ENCODE data around the gene PARP11.

PARP11 gene, protein sequence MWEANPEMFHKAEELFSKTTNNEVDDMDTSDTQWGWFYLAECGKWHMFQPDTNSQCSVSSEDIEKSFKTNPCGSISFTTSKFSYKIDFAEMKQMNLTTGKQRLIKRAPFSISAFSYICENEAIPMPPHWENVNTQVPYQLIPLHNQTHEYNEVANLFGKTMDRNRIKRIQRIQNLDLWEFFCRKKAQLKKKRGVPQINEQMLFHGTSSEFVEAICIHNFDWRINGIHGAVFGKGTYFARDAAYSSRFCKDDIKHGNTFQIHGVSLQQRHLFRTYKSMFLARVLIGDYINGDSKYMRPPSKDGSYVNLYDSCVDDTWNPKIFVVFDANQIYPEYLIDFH

DNA sequence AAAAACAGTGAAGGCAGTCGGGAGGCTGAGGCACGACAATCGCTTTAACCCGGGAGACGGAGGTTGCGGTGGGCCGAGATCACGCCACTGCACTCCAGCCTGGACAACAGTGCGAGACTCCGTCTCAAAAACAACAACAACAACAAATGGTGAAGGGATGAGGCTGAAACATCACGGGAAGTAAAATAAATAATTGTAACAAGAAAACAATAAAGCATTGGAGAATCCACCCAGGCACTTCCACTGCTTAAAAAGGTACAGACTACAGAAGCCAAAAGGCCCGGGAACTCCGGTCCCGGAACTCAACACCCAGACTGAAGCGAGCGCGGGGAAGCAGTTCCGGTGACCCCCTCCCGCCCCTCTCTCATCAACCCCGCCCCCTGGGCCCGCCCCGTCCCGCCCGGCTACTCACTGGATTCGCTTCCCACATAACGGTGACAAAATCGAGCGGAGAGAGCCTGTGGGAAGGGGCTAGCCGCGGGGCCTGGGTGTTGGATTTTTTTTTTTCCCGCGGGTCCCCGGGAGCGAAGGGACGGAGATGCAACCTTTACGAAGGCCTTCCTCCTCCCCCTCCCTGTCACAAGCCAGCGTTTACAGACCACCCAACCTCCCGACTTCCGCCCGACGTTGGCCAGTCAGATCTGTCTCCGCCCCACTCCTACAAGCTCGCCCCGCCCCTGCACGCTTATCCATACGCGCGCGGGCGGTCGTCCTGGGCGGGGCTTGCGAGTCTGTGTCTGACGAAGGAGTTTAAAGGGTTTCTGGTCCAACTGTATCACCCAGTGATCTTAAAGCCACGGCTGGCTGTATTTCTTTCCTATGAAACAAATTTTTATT is at the start of gene PARP11:
TSS of gene PARP11 (minus strand) at position 600 of the 837 bp plus-strand sequence. CDS start at position 430, 170 bp downstream.
- DNase-seq: peak; percentile 99

DNA sequence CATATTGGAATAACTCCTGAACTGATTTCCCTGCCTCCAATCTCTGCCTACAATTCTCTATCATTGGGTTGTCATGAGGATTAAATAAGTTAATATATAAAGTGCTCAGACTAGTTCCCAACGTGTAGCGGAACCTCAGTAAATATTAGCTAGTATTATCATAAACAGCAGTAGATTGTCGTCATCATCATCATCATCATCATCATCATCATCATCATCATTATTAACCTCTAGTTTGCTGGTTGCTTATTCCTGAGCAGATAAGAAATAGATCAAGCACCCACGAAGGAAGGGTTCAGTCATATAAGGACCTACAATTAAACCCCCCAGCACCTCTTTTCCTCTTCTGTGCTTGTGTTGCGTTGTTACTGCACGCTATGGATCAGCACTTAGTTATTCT is 48.8 kb upstream of the PARP11 start:
- DNase-seq: no peak

DNA sequence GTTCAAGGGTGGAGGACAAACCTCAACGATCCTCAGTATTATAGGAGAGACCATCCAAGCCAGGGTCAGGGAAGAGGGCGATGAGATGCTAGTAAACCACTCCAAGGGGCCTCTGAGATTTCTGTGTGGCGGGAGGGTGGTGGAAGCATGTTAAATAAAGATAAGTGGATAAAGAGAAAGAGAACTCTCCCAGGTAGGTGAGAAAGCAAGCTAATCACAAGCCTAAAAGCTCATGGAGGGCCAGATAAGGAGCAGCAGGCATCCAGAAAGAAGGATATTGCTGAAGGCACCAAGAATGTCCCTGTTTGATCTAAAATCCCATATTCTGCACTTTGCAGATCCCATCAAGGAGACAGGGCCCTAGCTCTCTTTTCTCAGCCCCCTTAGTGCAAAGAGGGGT is 48.3 kb upstream of the PARP11 start:
- DNase-seq: no peak

DNA sequence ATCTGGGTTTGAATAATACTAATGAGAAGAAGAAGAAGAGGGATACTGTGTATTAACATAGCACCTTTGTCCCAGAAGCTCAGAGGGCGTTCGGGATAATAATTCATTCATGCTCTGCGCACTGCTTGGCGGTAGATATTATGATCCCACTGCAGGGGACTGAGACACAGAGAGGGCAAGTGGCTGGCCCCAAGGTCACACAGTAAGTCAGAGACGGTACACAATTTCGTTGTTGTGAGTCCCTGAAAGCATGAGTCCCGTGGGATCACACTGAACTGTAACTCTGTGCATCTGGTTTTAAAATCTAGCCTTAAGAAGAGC is 47.9 kb upstream of the PARP11 start:
- no peak for DNase-seq

DNA sequence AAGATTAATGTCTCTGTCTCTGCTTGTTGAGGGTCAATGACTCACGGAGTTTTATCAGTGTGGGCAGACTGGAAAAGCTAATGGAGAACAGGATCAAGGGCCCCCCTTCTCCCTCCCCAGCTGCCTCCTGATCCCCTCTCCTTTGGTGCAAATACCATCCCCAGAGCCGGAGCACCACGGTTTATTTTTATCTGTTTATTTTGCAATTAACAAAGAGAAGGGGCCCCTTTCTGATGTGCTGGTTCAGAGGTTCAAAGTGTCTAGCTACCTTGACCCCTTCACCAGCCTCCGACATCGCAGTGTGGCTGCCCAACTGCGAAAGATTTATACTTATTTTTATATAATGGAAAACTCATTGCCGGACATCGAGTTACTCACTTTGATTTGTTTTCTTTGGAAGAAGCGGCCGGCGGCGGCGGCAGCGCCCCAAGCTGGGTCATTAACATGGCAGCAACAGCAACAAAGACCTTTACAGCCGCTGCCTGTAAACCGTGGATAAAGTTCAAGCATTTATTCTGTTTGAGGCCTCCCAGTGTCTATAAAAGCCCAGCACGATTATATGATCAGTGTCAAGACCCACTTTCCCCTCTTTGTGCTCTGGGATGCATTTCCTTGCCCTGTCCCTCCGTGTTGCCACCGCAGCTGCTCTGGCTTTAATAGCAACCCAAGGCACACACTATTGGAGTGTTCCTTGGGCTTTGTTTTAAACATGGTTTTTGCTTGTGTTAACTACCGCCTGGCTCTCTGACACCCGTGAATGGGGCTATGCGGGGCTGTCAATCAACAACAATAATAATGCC is 47.4 kb upstream of the PARP11 start:
- DNase-seq: peak; percentile 70

DNA sequence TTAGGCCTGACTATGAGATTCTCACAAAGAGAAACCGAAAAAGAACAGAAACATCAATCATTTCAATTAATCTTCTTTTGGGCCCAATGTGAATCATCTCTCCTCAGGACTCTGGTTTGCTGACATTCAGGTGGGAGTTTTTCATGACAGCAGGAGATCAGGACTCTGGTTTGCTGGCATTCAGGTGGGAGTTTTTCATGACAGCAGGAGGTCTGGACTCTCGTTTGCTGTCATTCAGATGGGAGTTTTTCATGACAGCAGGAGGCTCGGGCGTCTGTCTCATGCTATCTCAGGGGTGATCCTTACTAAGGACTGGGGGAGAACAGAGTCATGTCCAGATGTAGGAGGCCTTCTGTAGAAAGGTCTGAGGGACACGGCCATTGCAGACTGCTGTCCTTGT is 40.1 kb upstream of the PARP11 start:
- DNase-seq: no peak

DNA sequence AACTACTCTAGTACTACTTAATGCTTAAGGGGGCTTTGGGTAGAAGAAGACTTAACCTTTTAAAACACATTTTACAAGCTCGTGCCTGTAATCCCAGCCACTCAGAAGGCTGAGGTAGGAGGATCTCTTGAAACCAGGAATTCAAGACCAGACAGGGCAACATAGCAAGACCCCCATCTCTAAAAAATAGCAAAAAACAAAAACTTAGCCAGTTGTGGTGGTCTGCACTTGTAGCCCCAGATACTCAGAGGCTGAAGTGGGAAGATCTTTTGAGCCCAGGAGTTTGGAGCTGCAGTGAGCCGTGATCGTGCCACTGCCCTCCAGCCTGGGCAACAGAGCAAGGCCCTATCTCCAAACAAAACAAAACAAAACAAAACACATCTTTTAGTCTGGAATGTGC is 39.7 kb upstream of the PARP11 start:
- DNase-seq: no peak

DNA sequence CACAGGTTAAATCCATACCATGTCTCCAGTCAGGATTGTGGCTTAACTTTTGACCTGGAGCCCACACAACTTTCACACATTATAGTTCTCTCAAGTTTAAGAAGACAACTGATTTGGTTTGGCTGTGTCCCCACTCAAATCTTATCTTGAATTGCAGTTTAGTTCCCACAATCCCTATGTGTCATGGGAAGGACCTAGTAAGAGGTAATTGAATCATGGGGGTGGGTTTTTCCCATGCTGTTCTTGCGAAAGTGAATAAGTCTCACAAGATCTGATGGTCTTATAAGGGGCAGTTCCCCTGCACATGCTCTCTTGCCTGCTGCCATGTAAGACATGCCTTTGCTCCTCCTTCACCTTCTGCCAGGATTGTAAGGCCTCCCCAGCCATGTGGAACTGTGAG is 38.2 kb upstream of the PARP11 start:
- no peak for DNase-seq

DNA sequence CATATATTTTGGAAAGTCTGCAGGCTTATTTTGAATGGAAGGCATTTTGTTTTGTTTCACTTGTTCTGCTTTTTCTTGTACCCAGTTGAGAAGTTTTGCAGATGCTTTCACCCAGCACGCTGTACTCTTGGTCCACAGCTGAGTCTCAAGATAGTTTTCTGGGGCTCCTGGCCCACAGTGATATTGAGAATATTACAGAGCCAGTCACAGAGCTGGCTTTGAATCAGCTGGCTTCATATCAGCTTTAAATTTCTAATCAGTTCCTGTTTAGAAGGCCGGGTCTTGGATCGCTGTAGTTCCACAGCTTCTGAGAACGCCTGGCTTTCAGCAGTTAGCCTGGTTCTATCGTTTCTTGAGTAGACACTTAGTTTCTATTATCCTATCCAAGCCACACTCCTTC is 32.5 kb upstream of the PARP11 start:
- DNase-seq: peak; percentile 4

DNA sequence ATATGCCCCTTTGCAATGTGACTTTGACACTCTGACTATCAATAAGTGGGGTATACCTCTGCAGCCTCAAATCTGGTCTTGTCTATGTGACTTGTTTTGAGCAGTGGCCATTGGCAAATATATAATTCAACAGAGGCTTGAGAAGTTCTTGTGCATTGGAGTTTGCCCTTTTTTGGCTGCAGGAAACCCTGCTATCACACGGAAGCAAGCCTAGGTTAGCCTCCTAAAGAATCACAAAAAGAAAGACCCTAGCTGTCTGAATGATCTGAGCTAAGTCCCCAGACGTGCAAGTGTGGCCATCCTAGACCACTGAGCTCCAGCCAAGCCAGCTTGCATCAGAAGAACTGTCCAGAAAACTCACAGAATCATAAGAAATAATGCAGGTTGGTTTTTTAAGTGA is 31.8 kb upstream of the PARP11 start:
- no peak for DNase-seq

DNA sequence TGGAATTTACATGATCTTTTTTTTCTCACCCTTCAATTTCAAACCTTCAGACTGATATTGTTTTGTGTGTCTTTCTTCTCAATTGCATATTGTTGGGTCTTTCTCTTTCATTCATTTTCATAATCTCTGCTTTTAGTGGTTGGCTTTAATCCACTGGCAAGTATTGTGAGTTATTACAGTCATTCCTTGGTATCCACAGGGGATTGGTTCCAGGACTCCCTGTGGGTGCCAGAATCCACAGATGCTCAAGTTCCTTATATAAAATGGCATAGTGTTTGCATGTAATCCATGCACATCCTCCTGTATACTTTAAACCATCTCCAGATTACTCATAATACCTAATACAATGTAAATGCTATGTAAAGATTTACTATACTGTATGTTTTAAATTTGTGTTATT is 29.7 kb upstream of the PARP11 start:
- no peak for DNase-seq

DNA sequence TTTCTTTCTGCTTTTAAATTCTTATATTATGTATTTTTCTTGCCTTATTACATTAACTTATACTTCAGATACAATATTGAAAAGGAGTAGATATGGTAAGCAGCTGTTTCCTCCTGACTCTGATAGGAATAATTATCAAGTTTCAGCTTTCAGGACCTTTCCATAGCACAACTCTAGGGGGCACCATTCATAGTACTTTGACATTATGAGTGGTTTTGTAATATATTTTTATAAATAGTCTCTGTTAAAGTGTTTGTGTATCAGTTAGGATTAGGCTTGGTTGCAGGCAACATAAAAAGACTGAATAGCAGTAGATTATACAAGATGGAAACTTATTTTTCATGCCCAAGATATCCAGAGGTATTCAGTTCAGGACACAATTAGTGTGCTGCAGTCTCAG is 27.9 kb upstream of the PARP11 start:
- DNase-seq: no peak

DNA sequence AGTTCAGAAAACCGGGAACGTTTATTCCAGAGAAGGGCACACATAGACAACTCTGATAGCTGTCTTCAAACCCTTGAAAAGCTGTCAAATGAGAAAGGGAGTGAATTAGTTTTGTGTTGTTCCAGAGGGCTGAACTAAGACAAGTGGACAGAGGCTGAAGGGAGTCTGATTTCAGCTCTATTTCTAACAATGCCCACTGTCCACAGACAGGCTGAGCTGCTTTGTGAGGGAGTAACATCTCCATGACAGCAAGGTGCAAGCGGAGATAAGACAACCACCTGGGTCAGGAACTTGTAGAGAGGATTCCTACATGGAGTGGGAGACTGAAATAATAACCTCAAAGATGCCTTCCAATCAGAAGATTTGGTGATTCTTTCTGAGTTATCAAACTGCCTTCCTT is 25.6 kb upstream of the PARP11 start:
- no peak for DNase-seq

DNA sequence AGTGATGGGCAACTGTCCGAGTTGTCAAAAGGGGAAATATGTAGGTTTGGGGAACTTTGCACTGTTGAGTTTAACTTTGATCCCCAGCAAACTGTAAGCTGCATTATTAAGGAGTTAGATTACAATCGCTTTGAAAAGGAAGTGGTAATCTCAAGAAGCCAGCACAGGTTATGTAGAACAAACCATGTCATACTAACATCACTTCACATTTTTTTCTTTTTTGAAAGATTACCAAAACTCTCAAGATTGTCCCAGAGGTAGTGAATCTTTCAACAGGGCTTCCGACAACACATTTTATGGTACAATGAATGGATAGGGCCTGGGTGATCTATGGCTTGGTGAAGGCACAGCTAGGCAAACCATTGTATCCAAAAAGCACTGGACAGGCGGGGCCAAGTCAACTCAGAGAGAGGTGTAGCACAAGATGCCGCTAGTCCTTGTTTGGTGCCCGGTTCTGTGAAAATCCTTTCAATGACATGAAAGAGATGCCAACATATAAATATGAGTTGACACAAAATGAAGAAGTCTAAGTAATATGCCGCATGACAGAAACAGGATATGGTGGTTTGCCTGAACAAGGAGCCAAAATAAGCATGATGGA is 24.3 kb upstream of the PARP11 start:
- no peak for DNase-seq

DNA sequence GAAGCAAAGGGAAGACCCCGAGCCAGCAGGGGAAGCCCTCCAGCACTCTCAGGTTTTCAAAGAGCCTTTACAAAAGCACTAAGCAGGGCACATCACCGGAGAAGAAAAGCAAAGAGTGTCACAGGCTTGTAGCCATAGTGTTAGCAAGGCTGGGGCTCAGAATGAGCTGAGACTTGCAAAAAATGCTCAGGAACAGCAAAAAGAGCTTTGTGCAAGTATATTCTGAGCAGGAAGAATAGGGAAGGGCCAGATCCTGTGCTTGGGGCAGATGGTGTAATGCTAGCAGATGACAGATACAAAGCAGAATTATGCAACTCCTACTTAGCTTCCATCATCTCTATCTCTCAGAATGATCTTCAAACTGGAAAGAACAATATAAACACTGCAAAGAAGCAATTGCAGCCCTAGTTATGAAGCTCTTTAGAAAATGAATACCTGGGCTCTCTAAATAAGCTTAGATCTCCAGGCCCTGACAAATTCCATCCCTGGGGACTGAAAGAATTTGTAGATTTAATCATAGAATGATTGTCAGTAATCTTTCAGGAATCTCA is 23.7 kb upstream of the PARP11 start:
- DNase-seq: no peak

DNA sequence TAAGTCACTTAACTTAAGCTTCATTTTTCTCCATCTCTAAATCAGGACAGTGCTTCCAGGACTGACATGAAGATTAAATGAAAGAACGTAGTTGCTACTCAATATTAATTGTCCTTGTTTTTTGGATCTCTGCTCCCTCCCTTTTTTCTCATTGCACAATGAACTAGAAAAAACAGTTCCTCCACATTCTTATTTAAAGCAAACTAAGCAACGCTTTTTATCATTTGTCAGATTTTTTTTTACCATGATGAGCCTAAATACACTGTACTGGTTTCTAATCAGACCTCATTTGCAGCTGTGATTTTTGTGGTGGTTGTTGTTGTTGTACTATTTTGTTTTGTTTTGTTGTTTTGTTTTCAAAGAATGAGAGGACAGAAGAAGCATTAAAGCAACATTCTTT is 23.2 kb upstream of the PARP11 start:
- no peak for DNase-seq

DNA sequence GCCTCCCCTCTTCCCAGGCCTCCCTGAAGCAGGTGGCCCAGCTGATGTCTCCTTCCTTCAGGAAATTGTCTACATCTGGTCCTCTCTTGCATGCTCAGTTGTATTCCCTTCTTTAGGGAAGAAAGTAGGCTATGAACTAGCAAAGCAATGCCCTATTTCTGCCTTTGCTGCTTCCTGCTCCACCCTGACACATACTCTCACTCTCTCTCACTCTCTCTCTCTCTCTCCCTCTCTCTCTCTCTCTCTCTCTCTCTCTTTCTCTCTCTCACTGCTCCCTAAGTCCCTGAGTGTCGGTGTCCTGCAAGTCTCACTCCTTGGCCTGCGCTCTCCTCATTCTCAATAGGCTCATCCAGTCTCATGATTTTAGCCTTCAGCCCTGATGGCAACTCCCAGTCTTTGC is 19.4 kb upstream of the PARP11 start:
- DNase-seq: no peak

DNA sequence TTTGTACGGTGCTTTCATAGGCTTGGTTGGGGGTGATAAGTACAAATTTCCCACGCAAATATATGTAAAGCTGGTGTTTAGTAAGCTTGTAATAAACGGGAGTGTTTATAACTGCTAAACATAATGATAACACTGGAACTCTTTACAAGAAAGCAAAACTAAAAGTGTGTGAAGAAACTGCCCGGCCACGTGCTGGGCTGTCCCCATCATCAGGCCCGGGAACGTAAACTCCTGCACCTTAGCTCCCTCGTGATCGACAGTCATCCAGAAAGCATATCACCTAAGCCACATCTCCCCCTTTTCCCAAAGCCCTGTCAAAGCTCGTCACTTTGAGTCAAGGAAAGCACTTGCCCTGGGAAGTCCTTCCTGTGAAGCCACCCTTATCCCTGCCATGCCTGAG is 18.0 kb upstream of the PARP11 start:
- no peak for DNase-seq

DNA sequence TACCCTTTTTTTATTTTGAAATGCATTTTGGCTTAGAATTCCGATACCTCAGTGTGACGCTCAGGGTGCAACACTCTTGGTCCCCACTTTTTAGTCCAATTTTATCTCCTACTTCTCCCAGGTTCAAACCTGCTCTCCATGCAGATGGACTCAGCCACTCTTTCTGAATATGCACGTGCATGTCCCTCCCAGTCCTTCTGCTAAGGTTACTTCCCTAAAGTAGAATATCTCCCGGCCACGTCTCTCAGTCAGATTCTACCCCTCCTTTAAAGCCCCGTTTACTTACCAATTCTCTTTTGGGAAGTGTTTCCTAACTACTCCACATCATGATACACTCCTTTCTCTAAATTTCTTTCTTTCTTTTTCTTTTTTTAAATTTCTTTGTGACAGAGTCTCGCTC is 15.5 kb upstream of the PARP11 start:
- DNase-seq: no peak

DNA sequence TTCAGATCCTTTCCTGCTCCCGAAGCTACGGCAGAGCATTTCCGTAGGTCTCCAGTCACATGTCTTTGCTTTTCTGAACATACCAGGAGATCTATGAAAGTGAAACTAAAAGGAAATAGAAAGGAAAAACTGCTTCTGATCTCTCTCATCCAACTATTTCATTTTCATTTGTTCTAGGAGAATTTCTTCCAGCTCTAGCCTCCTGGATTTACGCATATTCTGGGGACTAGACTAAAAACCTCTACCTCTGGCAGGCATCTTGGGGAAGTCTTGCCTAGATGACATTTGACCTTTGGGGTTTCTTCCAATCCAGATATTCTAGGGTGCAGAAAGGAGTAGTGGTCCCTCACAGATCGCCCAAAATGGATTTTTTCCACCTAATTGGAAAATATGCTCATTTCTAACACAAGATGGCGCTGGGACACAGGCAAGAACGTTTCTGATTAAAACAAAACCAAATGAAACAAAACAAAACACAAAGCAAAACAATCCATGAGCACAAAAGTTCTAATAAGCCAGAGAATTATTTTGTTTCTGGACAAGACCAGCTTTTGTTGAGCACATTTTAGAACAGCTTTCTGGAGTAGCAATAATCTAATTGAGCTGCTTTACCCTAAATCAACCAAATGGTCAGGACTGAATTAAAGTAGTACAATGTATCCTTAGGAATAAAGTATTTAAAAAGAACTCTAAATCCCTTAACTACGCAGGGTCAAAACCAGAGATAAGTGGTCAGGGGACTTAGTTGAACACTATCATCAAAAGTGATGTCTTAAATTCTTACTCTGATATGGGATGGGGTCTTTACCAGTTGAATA is 12.3 kb upstream of the PARP11 start:
- peak; percentile 90 for DNase-seq

DNA sequence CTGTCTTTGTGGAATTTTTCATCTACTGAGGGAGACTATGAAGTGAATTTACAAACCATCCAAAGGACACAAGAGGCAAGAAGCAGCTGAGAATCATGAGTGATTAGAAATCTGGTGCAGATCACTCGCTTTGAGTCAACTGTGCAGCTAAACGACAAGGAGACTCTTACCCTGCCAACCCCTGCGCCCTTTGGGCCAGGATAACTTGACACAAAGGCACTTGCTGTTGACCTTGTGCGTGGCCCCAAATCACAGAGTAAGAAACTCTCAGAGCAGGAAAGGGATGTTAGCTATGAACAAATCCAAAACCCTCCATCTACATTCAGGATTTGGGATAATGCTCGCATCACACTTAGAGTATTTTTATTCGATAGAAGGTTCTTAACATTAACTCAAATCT is 11.5 kb upstream of the PARP11 start:
- DNase-seq: no peak
